Cortex of kidney (tissue), 1 donor: ENCODE measurements around the gene KIF26A.

Experiments
- DNase-seq: peaks from one replicate; lab custom pipeline; 2025; lab: John Stamatoyannopoulos, UW

KIF26A gene

GRCh38 chr14:104130974-104131651 lies 7.3 kb upstream of the KIF26A start:
- DNase-seq, result no peak

GRCh38 chr14:104131968-104132732 lies 6.2 kb upstream of the KIF26A start:
- no peak for DNase-seq

GRCh38 chr14:104132981-104133380 lies 5.4 kb upstream of the KIF26A start:
- no peak for DNase-seq

DNA sequence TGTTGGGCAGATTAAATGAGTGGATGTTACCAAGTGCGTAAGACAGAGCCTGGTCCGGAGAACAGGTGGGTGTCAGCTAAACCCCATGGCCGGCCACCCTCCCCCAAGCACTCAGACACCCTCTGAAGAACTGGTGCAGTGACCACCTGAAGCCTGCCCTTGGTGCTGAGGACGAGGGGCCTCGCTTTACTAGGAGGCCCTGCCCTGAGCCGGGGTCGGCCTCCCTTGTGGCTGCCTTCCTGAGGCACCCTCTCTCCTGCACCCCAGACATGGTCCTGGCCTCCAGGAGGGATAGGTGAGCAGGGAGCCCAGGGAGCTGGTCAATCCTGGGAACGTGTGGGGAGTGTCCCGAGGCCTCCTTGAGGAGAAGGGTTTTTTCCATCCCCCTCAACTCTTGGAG lies 4.9 kb upstream of the KIF26A start:
- DNase-seq, result no peak

- no peak for DNase-seq
Observed at GRCh38 chr14:104134061-104134965, 4.1 kb upstream of the KIF26A start.

- DNase-seq, result no peak
Observed at GRCh38 chr14:104135121-104135903, 3.1 kb upstream of the KIF26A start.

GRCh38 chr14:104135904-104136471 lies 2.4 kb upstream of the KIF26A start:
- DNase-seq, result no peak

DNA sequence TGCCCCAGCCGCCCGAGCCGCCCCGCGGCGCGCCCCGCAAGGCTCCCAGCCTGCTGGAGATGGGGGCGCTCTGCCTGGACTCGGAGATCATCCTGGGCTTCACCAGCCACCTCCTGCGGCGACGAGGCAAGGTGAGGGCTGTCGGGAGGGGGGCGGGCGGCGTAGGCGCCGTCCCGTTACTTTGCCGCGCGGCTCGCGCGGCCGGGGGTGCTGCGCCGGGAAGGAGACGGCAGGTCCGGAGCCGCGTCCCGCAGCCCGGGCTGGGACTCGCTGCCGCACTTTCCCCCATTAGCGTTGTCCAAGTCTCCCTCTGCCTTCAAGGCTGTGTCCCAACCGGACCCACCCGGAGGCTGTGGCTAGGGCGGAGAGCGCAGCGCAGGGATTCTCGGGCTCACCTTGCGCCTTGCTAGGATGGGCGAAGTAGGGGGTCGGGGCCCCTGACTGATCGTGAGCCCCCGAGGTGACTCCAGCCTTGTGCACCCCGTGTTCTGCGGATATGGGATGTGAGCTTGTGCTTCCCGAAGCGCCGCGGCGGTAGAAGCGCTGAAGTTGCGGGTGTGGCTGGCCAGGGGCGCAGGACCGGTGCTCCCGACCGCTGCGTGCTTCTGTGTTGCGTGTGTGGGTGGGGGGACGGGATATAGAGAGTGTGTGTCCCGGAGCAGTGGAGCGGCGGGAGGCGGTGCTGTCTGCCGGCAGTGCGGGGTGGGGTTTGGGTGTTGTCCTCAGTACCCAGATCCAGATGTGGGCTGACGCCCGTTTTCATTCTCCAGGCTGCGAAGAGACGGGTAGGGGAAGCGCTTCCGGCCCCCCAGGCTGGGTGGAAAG lies 1.7 kb upstream of the KIF26A start:
- no peak for DNase-seq

GRCh38 chr14:104137297-104138097 lies 890 bp upstream of the KIF26A start:
- no peak for DNase-seq

GRCh38 chr14:104138718-104139459 lies 502 bp downstream of the KIF26A start:
- no peak for DNase-seq

- no peak for DNase-seq
Observed at GRCh38 chr14:104139460-104140212, 1.2 kb downstream of the KIF26A start.

DNA sequence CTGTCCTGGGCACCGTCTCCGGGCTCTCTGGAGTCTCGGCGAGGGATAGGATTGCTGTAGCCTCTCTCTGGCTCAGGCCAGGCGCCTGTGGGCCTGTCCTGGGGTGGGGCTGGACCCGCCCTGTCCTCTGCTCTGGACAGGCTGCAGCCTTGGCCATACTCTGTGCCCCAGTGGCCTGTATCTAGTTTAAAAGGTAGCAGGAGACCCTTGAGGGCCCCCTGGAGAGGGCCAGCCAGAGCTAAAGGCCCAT lies 1.8 kb downstream of the KIF26A start:
- no peak for DNase-seq

DNA sequence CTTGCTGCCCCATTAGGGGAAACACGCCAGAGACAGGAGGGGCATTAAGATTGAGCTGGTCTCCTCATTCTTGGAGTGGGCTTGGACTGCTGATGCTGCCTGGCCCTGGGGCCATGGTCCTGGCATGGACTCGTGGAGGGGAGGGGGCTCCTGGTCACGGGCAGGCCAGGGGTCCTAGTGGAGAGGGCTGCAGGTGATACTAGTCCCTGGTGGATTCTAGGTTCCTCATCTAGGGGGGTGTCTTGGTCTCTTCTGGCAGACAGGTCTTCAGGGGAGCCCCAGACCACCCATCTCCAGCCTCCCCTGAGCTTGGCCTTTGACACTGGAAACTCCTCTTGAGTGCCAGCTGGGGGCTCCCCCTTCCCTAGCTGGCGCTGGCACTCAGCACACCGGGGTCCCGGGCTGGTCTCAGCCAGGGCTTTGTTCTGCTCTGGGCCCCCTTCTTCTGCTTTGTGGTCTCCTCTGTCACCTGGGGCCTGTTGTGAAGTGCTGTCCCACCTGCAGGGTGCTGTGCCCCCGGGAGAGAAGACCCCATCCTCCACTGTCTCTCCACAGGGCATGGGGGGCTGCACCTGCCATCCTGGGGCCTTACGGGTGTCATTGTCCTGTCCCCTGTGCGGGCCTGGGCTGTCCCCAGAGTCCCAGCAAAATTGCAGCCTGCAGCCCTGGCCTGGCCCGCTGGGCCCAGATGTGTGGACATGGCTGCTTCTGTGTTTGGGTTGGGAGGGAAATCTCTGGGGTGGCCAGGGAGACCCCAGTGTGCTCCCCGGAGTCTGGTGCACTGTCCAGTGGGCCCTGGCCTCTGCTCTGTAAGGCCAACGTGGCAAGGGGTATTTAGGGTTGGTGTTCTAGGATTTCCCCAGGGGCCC lies 2.3 kb downstream of the KIF26A start:
- no peak for DNase-seq

GRCh38 chr14:104141621-104142091 lies 3.3 kb downstream of the KIF26A start:
- no peak for DNase-seq

DNA sequence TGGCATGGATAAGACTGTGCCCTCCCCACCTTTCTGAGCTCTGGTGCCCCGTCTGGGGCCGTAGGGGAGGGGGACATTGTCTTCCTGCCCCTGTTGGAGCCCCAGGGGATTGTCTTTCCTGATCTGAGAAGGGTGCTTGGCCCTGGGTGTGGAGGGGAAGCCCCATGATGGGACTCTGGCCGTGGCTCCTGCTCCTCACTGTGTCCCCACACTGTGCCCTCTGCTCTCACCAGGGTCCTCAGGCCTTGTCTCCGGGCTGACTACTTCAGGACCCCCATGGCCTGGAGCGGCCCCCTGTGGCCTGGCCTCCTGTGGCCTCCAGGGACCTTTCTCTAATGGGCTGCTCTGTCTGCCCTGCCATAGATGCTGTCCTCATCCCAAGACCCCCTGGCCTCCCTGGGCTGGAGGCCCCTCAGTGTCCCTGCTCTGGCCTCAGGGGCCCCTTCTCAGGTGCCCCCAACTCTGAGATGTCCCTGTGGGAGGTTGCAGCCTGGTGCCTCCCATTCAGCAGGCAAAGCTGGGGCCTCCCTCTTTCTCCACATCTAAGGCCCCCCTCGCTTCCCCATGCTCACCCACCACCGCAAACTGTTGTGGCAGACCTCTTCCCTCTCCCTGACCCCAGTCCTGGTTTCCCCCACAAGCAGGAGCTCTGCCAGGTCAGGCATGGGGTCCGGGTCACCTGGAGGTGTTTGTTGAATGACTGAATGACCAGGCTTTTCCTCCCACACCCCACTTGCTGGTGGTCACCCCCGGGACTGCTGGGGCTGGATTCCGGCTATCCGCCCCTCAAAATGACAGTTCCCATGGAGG lies 4.0 kb downstream of the KIF26A start:
- no peak for DNase-seq

- no peak for DNase-seq
Observed at GRCh38 chr14:104142946-104143470, 4.6 kb downstream of the KIF26A start.
